Transverse colon (tissue), 4 donors: Measurements from ENCODE around the gene TPCN2.

Experiments
- CTCF ChIP-seq, 5 experiments: fragments of 200-600 bp in 3 of 5; fragments of 450-650 bp in 2 of 5; sonication (generic) in 3 of 5; IDR thresholded peaks; 1 replicate in 2 of 5; 2 replicates in 3 of 5; pipeline ENCODE4 v1.5.1; 2016 to 2017; ENCODE audit warnings: antibody characterized with exemption in 5 of 5, inconsistent platforms in 3 of 5, mild to moderate bottlenecking in 2 of 5, moderate library complexity in 1 of 5
- POLR2AphosphoS5 ChIP-seq, 3 donors: sonication (generic); formaldehyde crosslinking; IDR thresholded peaks; one replicate each; pipeline ENCODE4 v1.6.1; 2016; ENCODE audit warnings: antibody characterized with exemption in 3 of 3

GRCh38 chr11:69122630-69123431 is 74.1 kb downstream of the TPCN2 start:
- TF ChIP-seq POLR2AphosphoS5 (IDR thresholded peaks at IDR 0.05) (peak; percentile 53 to 77 (median 76)), CTCF (IDR thresholded peaks at IDR 0.05) (no peak)
